ENCODE measurements around the gene MAPK8IP1.

GRCh38 chr11:45917623-45918330 is 32.3 kb downstream of the MAPK8IP1 start, which contains the start of gene PEX16:
- TF ChIP-seq EZH2 (IDR thresholded peaks at IDR 0.05; ENCODE audit: low read depth, unreplicated experiment) = no peak
- peak; percentile 48; the same call in 1 of the 2 replicates for TF ChIP-seq CREB1 (CRISPR knock-in tag; IDR thresholded peaks at IDR 0.05; ENCODE audit: low read depth)
- TF ChIP-seq CTCF (conservative IDR thresholded peaks at IDR 0.05; ENCODE audit: low read depth in 2 of 2) = no peak
